Thoracic aorta (tissue), 2 donors: Measurements from ENCODE around the gene TTC39B. TPM values are rescaled to one million over a fixed set of nuclear protein-coding genes. Genes with fewer than 3 reads are reported as not detected.
A peak's percentile ranks its signal among the peaks of the same experiment; 100 is the strongest.

Source experiments
- ATAC-seq: fragments of 150-250 bp; one replicate; pipeline ENCODE4 v1.8.0; 2017; ENCODE audit warnings: low read depth; ENCODE audit not compliant: insufficient number of reproducible peaks, low FRiP score
- DNase-seq: peaks from one replicate; pipeline ENCODE4 v3.0.0-alpha.2; 2020; ENCODE audit warnings: low spot score
- H3K27ac ChIP-seq, 2 donors: fragments of 200-600 bp; sonication (generic); 1 replicate in 1 of 2; 2 replicates in 1 of 2; pipeline ENCODE4 v1.5.1; 2016; ENCODE audit warnings: mild to moderate bottlenecking in 2 of 2, moderate library complexity in 2 of 2
- H3K27me3 ChIP-seq: fragments of 200-600 bp; sonication (generic); replicated peaks from 2 replicates; pipeline ENCODE4 v1.6.0; 2016; ENCODE audit warnings: mild to moderate bottlenecking; ENCODE audit not compliant: insufficient read depth
- H3K36me3 ChIP-seq: fragments of 200-600 bp; sonication (generic); one replicate; pipeline ENCODE4 v1.5.1; 2016
- H3K4me1 ChIP-seq, 2 donors: fragments of 200-600 bp; sonication (generic); 1 replicate in 1 of 2; 2 replicates in 1 of 2; pipeline versions ENCODE4 v1.5.1 to v1.6.0; 2016; ENCODE audit warnings: low read depth in 2 of 2, mild to moderate bottlenecking in 1 of 2; ENCODE audit not compliant: control insufficient read depth in 1 of 2
- H3K4me3 ChIP-seq: fragments of 200-600 bp; sonication (generic); 2 replicates; pipeline ENCODE4 v1.5.1; 2016; ENCODE audit warnings: mild to moderate bottlenecking
- H3K9me3 ChIP-seq: fragments of 200-600 bp; sonication (generic); 2 replicates; pipeline ENCODE4 v1.5.1; 2016
- total RNA-seq, 2 donors: library from RNA; depleted of rRNA; stranded (reverse); fragments of >200 nt; gene quantifications; one replicate each; pipeline versions ENCODE4 v1.1.0 to v1.2.3, GENCODE V29; 2016
- TF ChIP-seq, protein P1 (sequence below): fragments of 200-600 bp; sonication (generic); IDR thresholded peaks from one replicate; pipeline ENCODE4 v1.5.1; 2019; ENCODE audit warnings: antibody characterized with exemption

TTC39B gene
- total RNA-seq, 2 donors from 2014 or later: 24.2 to 46.7 TPM

DNA sequence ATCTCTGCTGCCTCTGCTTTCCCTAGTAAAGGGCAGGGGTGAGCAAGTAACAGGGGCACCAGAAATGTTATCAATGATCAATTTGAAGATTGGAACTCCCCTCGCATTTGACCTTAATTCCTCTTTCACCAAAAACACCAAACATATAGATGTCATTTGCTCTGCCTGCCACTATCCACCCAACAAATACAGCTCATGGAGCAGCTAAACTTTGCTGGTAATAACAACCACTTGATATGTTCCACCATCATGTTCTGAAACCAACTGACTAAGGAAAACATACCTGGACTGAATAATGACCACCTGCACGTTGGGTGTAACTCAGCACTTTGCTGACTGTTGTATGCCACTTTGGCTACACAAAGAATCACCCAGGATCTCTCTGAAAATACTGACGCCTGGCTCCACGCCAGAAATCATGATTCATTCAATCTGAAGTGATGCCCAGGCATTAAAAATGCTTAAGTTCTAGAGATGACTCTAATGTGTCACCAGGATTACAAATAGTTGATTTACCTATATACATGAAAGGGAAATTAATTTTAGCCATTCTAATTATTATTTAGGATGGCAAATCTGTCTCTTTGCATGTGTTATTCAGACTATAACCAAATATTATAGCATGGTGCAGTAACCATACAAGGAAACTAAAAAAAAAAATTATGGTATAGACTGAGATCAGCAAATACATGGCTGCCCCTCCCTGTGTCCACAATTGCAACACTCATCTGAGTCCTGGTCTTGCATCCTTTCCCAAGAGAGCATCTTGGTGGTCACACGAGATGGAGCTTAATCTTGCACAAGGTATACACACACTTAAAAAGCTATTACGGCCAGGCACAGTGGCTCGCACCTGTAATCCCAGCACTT is 43.1 kb upstream of the TTC39B start:
- DNase-seq (peak; percentile 10), ATAC-seq (no peak)
- TF ChIP-seq, protein P1, sequence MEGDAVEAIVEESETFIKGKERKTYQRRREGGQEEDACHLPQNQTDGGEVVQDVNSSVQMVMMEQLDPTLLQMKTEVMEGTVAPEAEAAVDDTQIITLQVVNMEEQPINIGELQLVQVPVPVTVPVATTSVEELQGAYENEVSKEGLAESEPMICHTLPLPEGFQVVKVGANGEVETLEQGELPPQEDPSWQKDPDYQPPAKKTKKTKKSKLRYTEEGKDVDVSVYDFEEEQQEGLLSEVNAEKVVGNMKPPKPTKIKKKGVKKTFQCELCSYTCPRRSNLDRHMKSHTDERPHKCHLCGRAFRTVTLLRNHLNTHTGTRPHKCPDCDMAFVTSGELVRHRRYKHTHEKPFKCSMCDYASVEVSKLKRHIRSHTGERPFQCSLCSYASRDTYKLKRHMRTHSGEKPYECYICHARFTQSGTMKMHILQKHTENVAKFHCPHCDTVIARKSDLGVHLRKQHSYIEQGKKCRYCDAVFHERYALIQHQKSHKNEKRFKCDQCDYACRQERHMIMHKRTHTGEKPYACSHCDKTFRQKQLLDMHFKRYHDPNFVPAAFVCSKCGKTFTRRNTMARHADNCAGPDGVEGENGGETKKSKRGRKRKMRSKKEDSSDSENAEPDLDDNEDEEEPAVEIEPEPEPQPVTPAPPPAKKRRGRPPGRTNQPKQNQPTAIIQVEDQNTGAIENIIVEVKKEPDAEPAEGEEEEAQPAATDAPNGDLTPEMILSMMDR: no peak
- Histone ChIP-seq H3K27me3 (no peaks in the 10 kb centered on the region), H3K9me3 (no peaks in the 10 kb centered on the region), H3K4me3 (no peak overlapping the region), H3K4me1 (no peaks in the 10 kb centered on the region), H3K27ac (no peak overlapping the region), H3K36me3 (no peaks in the 10 kb centered on the region)

GRCh38 chr9:15346837-15347236 is 39.8 kb upstream of the TTC39B start:
- no peak overlapping the region for H3K27ac ChIP-seq
- no peaks in the 10 kb centered on the region for H3K9me3 ChIP-seq
- H3K4me1 ChIP-seq: no peaks in the 10 kb centered on the region
- no peaks in the 10 kb centered on the region for H3K36me3 ChIP-seq
- ATAC-seq (no peak), DNase-seq (no peak)
- TF ChIP-seq, protein P1: no peak
- H3K27me3 ChIP-seq: no peaks in the 10 kb centered on the region
- H3K4me3 ChIP-seq: no peak overlapping the region

DNA sequence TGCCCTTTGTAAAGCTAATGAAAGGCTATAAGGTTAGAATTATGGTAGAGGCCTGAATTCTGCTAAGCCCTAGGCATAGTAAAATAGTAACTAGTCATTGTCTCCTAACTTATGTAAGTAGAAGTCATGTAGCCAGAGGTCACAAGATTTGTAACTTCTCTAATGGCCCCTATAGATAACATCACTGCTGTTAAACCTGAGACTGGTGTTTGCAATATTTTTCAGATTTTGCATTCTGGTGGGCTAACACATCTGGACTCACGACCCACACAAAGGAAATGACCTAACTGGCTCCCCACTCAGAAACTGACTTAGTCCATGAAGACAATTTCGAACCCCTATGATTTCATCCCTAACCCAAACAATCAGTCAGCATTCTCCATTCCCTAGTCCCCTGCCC is 37.2 kb upstream of the TTC39B start:
- TF ChIP-seq, protein P1: no peak
- Histone ChIP-seq H3K27me3 (no peaks in the 10 kb centered on the region), H3K27ac (no peak overlapping the region), H3K4me1 (no peaks in the 10 kb centered on the region), H3K36me3 (no peaks in the 10 kb centered on the region), H3K4me3 (no peak overlapping the region), H3K9me3 (no peaks in the 10 kb centered on the region)
- DNase-seq (no peak), ATAC-seq (no peak)

DNA sequence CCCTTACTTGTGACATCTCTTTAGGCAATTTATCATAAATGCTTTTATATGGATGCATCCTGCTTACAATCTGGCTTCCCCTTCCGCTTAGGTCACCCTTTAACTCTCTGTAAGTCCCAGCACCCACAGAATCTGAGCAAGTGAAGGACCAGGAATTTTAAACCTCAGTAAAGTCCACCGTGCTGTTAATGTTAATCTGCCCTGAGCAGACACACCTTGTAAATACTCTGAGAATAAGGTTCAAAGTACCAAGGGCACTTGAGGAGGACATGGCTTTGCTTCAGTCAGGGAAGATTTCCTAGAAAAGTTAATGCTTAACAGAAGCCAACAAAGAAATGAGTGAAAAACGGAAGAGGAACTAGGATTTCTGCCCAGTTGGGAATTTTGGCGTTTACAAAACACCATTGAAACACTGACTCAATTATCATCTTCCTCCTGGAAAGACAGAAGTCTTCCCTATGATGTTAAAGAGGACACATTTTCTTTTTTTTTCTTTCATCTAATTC is 26.4 kb upstream of the TTC39B start:
- ATAC-seq (no peak), DNase-seq (no peak)
- no peaks in the 10 kb centered on the region for H3K36me3 ChIP-seq
- no peaks in the 10 kb centered on the region for H3K4me1 ChIP-seq
- no peaks in the 10 kb centered on the region for H3K9me3 ChIP-seq
- TF ChIP-seq, protein P1: no peak
- H3K27me3 ChIP-seq: no peaks in the 10 kb centered on the region
- no peak overlapping the region for H3K4me3 ChIP-seq
- H3K27ac ChIP-seq: no peak overlapping the region

- TF ChIP-seq, protein P1: no peak
- H3K4me1 ChIP-seq: no peaks in the 10 kb centered on the region
- H3K9me3 ChIP-seq: no peaks in the 10 kb centered on the region
- H3K27ac ChIP-seq: no peak overlapping the region
- no peaks in the 10 kb centered on the region for H3K27me3 ChIP-seq
- no peaks in the 10 kb centered on the region for H3K36me3 ChIP-seq
- H3K4me3 ChIP-seq: no peak overlapping the region
- DNase-seq: no peak
- ATAC-seq: no peak
Measured at GRCh38 chr9:15332939-15333338, 25.9 kb upstream of the TTC39B start.
